Right lobe of liver (tissue), 4 donors: ENCODE data around the gene WDFY2.

Experiments used
- CTCF ChIP-seq, 4 donors: fragments of 200-600 bp in 3 of 4; fragments of 450-650 bp in 1 of 4; IDR thresholded peaks; one replicate each; pipeline versions ENCODE4 v1.5.1 to v1.8.0; 2016 to 2022; ENCODE audit warnings: antibody characterized with exemption in 4 of 4, mild to moderate bottlenecking in 2 of 4
- POLR2A ChIP-seq: fragments of 450-650 bp; IDR thresholded peaks from one replicate; pipeline ENCODE4 v1.6.1; 2017; ENCODE audit warnings: antibody characterized with exemption, mild to moderate bottlenecking
- donor health status: DM: no; HTN: no; CAD: no.
- donor health status: DM: no; HTN: no; CAD: no.
- donor health status: DM: no; HTN: yes; CAD: no.

- TF ChIP-seq CTCF (IDR thresholded peaks at IDR 0.05) = no peak
- TF ChIP-seq POLR2A = no peak
These were observed 30.1 kb downstream of the WDFY2 start for GRCh38 chr13:51614350-51614786.
